Karpas-422 (cell line): ENCODE results near the gene DNAH7. TPM values are rescaled to one million over a fixed set of nuclear protein-coding genes. Genes with fewer than 3 reads are reported as not detected.

Experiments
- DNase-seq: peaks from one replicate; pipeline ENCODE4 v3.0.0-alpha.2; 2015
- H2AFZ ChIP-seq: fragments of 200-600 bp; sonication (generic); 2 replicates; pipeline ENCODE4 v1.6.1; 2014; ENCODE audit warnings: antibody characterized with exemption, low read length, mixed read lengths
- H3K27ac ChIP-seq: fragments of 200-600 bp; sonication (generic); 2 replicates; pipeline ENCODE4 v1.5.1; 2014; ENCODE audit warnings: mild to moderate bottlenecking, low read length, moderate library complexity
- H3K27me3 ChIP-seq: fragments of 200-600 bp; sonication (generic); 2 replicates; pipeline ENCODE4 v1.6.1; 2014; ENCODE audit warnings: low read length, mixed read lengths
- H3K36me3 ChIP-seq: fragments of 200-600 bp; sonication (generic); 2 replicates; pipeline ENCODE4 v1.6.1; 2014; ENCODE audit warnings: low read length, mixed read lengths; ENCODE audit not compliant: insufficient read depth
- H3K4me1 ChIP-seq: fragments of 200-600 bp; sonication (generic); 2 replicates; pipeline ENCODE4 v1.6.1; 2014; ENCODE audit warnings: mild to moderate bottlenecking, low read length, mixed read lengths
- H3K4me2 ChIP-seq: fragments of 200-600 bp; sonication (generic); 2 replicates; pipeline ENCODE4 v1.6.1; 2014; ENCODE audit warnings: low read length, low read depth, mild to moderate bottlenecking; ENCODE audit not compliant: poor library complexity, severe bottlenecking
- H3K4me3 ChIP-seq: fragments of 200-600 bp; sonication (generic); 2 replicates; pipeline ENCODE4 v1.5.1; 2014; ENCODE audit warnings: mild to moderate bottlenecking, antibody characterized with exemption, low read length, mixed read lengths
- H3K79me2 ChIP-seq: fragments of 200-600 bp; sonication (generic); 2 replicates; pipeline ENCODE4 v1.6.1; 2014; ENCODE audit warnings: mild to moderate bottlenecking, low read length, mixed read lengths
- H3K9ac ChIP-seq: fragments of 200-600 bp; sonication (generic); 2 replicates; pipeline ENCODE4 v1.6.0; 2014; ENCODE audit warnings: low read length
- H3K9me2 ChIP-seq: fragments of 200-600 bp; sonication (generic), shearing (Covaris generic); replicated peaks from 2 replicates; pipeline ENCODE4 v1.6.0; 2014; ENCODE audit warnings: mild to moderate bottlenecking, low read length, moderate library complexity; ENCODE audit not compliant: insufficient read depth
- H3K9me3 ChIP-seq: fragments of 300-700, 200-600 bp; sonication (generic); 2 replicates; pipeline ENCODE4 v1.6.1; 2014; ENCODE audit warnings: low read length, mixed read lengths
- H4K20me1 ChIP-seq: fragments of 200-600 bp; sonication (generic); 2 replicates; pipeline ENCODE4 v1.6.1; 2014; ENCODE audit warnings: mild to moderate bottlenecking, antibody characterized with exemption, low read length, low read depth; ENCODE audit not compliant: insufficient read depth
- total RNA-seq: library from RNA; depleted of rRNA; stranded (reverse); fragments of >200 nt; shearing (Covaris generic); gene quantifications from 2 replicates; pipeline ENCODE4 v1.2.3, GENCODE V29; 2014; ENCODE audit warnings: low replicate concordance

DNAH7 gene
- total RNA-seq, 1 experiment from 2014 or later, result 0.82 TPM

GRCh38 chr2:196040218-196040617 is 28.4 kb downstream of the DNAH7 start:
- Histone ChIP-seq H3K27me3 (no peaks in the 10 kb centered on the region; the same call in 1 of the 2 replicates), H3K9ac (no peak overlapping the region), H3K79me2 (no peaks in the 10 kb centered on the region), H2AFZ (no peak overlapping the region), H4K20me1 (no peaks in the 10 kb centered on the region), H3K4me3 (no peak overlapping the region), H3K4me1 (no peaks in the 10 kb centered on the region), H3K9me3 (peaks cover 7% of the 10 kb centered on the region; the same call in 1 of the 2 replicates), H3K4me2 (no peak overlapping the region), H3K36me3 (no peaks in the 10 kb centered on the region), H3K9me2 (no peaks in the 10 kb centered on the region), H3K27ac (no peak overlapping the region)
- DNase-seq, result no peak

GRCh38 chr2:196036442-196036841 is 32.2 kb downstream of the DNAH7 start:
- no peak overlapping the region for H3K9ac ChIP-seq
- no peaks in the 10 kb centered on the region for H3K79me2 ChIP-seq
- H3K27me3 ChIP-seq, result no peaks in the 10 kb centered on the region
- H3K4me2 ChIP-seq, result no peak overlapping the region
- no peaks in the 10 kb centered on the region for H3K9me2 ChIP-seq
- H3K36me3 ChIP-seq, result no peaks in the 10 kb centered on the region
- H2AFZ ChIP-seq, result no peak overlapping the region
- peaks cover 7% of the 10 kb centered on the region; the same call in 1 of the 2 replicates for H3K9me3 ChIP-seq
- no peak for DNase-seq
- no peaks in the 10 kb centered on the region for H4K20me1 ChIP-seq
- H3K4me1 ChIP-seq, result no peaks in the 10 kb centered on the region
- no peak overlapping the region for H3K27ac ChIP-seq
- no peak overlapping the region for H3K4me3 ChIP-seq

- Histone ChIP-seq H2AFZ (no peak overlapping the region; the same call in 1 of the 2 replicates), H3K27me3 (no peaks in the 10 kb centered on the region), H3K4me1 (no peaks in the 10 kb centered on the region), H3K9ac (no peak overlapping the region), H3K9me2 (no peaks in the 10 kb centered on the region), H3K4me2 (no peak overlapping the region), H3K9me3 (peaks cover 3% of the 10 kb centered on the region; the same call in 1 of the 2 replicates), H4K20me1 (no peaks in the 10 kb centered on the region), H3K36me3 (no peaks in the 10 kb centered on the region), H3K4me3 (no peak overlapping the region), H3K79me2 (no peaks in the 10 kb centered on the region), H3K27ac (no peak overlapping the region)
- no peak for DNase-seq
These were observed 50.6 kb downstream of the DNAH7 start for GRCh38 chr2:196018037-196018436.

- Histone ChIP-seq H2AFZ (no peak overlapping the region), H3K9ac (no peak overlapping the region), H3K27ac (no peak overlapping the region), H3K36me3 (no peaks in the 10 kb centered on the region), H4K20me1 (no peaks in the 10 kb centered on the region), H3K9me2 (no peaks in the 10 kb centered on the region), H3K4me2 (no peak overlapping the region), H3K27me3 (no peaks in the 10 kb centered on the region), H3K4me1 (no peaks in the 10 kb centered on the region), H3K9me3 (no peaks in the 10 kb centered on the region), H3K79me2 (no peaks in the 10 kb centered on the region), H3K4me3 (no peak overlapping the region)
- no peak for DNase-seq
These were observed 56.3 kb downstream of the DNAH7 start for GRCh38 chr2:196012314-196012713.

GRCh38 chr2:196000551-196000950 is 68.1 kb downstream of the DNAH7 start:
- Histone ChIP-seq H3K4me1 (no peaks in the 10 kb centered on the region), H3K4me3 (no peak overlapping the region), H3K79me2 (no peaks in the 10 kb centered on the region), H2AFZ (no peak overlapping the region), H3K9me2 (no peaks in the 10 kb centered on the region), H3K27me3 (no peaks in the 10 kb centered on the region), H3K36me3 (no peaks in the 10 kb centered on the region), H3K4me2 (no peak overlapping the region), H3K9me3 (no peaks in the 10 kb centered on the region), H4K20me1 (no peaks in the 10 kb centered on the region), H3K27ac (no peak overlapping the region), H3K9ac (no peak overlapping the region)
- no peak for DNase-seq

- no peaks in the 10 kb centered on the region for H3K36me3 ChIP-seq
- H3K4me1 ChIP-seq, result no peaks in the 10 kb centered on the region
- DNase-seq, result no peak
- no peak overlapping the region for H3K4me3 ChIP-seq
- no peak overlapping the region for H3K27ac ChIP-seq
- no peak overlapping the region for H2AFZ ChIP-seq
- H4K20me1 ChIP-seq, result no peaks in the 10 kb centered on the region
- H3K9me2 ChIP-seq, result no peaks in the 10 kb centered on the region
- no peaks in the 10 kb centered on the region for H3K27me3 ChIP-seq
- H3K4me2 ChIP-seq, result no peak overlapping the region
- no peaks in the 10 kb centered on the region for H3K9me3 ChIP-seq
- no peaks in the 10 kb centered on the region for H3K79me2 ChIP-seq
- no peak overlapping the region for H3K9ac ChIP-seq
These were observed 70.6 kb downstream of the DNAH7 start for GRCh38 chr2:195998070-195998469.

- H3K4me3 ChIP-seq, result no peak overlapping the region
- no peaks in the 10 kb centered on the region for H3K27me3 ChIP-seq
- DNase-seq, result no peak
- no peaks in the 10 kb centered on the region for H3K4me1 ChIP-seq
- no peaks in the 10 kb centered on the region for H3K79me2 ChIP-seq
- H3K9ac ChIP-seq, result no peak overlapping the region
- H3K9me2 ChIP-seq, result no peaks in the 10 kb centered on the region
- no peaks in the 10 kb centered on the region for H4K20me1 ChIP-seq
- no peak overlapping the region for H3K27ac ChIP-seq
- no peak overlapping the region for H3K4me2 ChIP-seq
- H3K36me3 ChIP-seq, result no peaks in the 10 kb centered on the region
- H2AFZ ChIP-seq, result no peak overlapping the region
- H3K9me3 ChIP-seq, result no peaks in the 10 kb centered on the region
These were observed 73.1 kb downstream of the DNAH7 start for GRCh38 chr2:195995499-195995898.

- Histone ChIP-seq H3K27me3 (no peaks in the 10 kb centered on the region), H3K4me2 (no peak overlapping the region), H3K9me2 (no peaks in the 10 kb centered on the region), H3K9ac (no peak overlapping the region), H3K27ac (no peak overlapping the region), H2AFZ (no peak overlapping the region), H3K9me3 (no peaks in the 10 kb centered on the region), H3K36me3 (no peaks in the 10 kb centered on the region), H3K79me2 (no peaks in the 10 kb centered on the region), H3K4me3 (no peak overlapping the region), H4K20me1 (no peaks in the 10 kb centered on the region), H3K4me1 (no peaks in the 10 kb centered on the region)
- no peak for DNase-seq
These were observed 75.0 kb downstream of the DNAH7 start for GRCh38 chr2:195993623-195994022.

- H3K9ac ChIP-seq, result no peak overlapping the region
- no peaks in the 10 kb centered on the region for H3K9me3 ChIP-seq
- no peak overlapping the region for H3K4me3 ChIP-seq
- no peaks in the 10 kb centered on the region for H4K20me1 ChIP-seq
- no peak overlapping the region for H3K4me2 ChIP-seq
- DNase-seq, result no peak
- no peak overlapping the region for H3K27ac ChIP-seq
- no peaks in the 10 kb centered on the region for H3K79me2 ChIP-seq
- no peaks in the 10 kb centered on the region for H3K27me3 ChIP-seq
- H3K4me1 ChIP-seq, result no peaks in the 10 kb centered on the region
- H3K36me3 ChIP-seq, result no peaks in the 10 kb centered on the region
- no peaks in the 10 kb centered on the region for H3K9me2 ChIP-seq
- no peak overlapping the region for H2AFZ ChIP-seq
These were observed 82.9 kb downstream of the DNAH7 start for GRCh38 chr2:195985741-195986140.
